ENCODE data around the gene SEMA6A.

- no peak for TF ChIP-seq POLR2A (IDR thresholded peaks at IDR 0.05; ENCODE audit: low read length)
- TF ChIP-seq GATA1 (IDR thresholded peaks at IDR 0.05; ENCODE audit: low read depth, low read length), result no peak
Measured at GRCh38 chr5:116598911-116599310, 24.3 kb upstream of the SEMA6A start.
